Type B pancreatic cell (in vitro differentiated cells): ENCODE results near the gene EIF4E3. TPM values are rescaled to one million over a fixed set of nuclear protein-coding genes. Genes with fewer than 3 reads are reported as not detected.

Source experiments
- DNase-seq: peaks from one replicate; pipeline ENCODE4 v3.0.0; 2021; ENCODE audit warnings: mixed read lengths; ENCODE audit not compliant: unreplicated experiment; ENCODE audit errors: extremely low spot score
- H3K27ac Mint-ChIP-seq: 2 replicates; pipeline ENCODE4 v1.8.0; 2021; ENCODE audit warnings: mild to moderate bottlenecking, mixed read lengths
- H3K27me3 Mint-ChIP-seq: 2 replicates; pipeline ENCODE4 v1.8.0; 2021; ENCODE audit warnings: mixed read lengths
- H3K36me3 Mint-ChIP-seq: 2 replicates; pipeline ENCODE4 v1.8.0; 2021; ENCODE audit warnings: mixed read lengths
- H3K4me1 Mint-ChIP-seq: one replicate; pipeline ENCODE4 v1.8.0; 2021; ENCODE audit warnings: mixed read lengths; ENCODE audit not compliant: unreplicated experiment
- H3K4me3 Mint-ChIP-seq: 2 replicates; pipeline ENCODE4 v1.8.0; 2021; ENCODE audit warnings: mild to moderate bottlenecking, mixed read lengths
- H3K9me3 Mint-ChIP-seq: 2 replicates; pipeline ENCODE4 v1.8.0; 2021; ENCODE audit warnings: mixed read lengths
- total RNA-seq: library from RNA; stranded (reverse); gene quantifications from 2 replicates; pipeline ENCODE4 v1.2.1, GENCODE V29; 2021; ENCODE audit warnings: low replicate concordance
- TF ChIP-seq, protein P1 (sequence below): fragments of 200-600 bp; sonication (generic); conservative IDR thresholded peaks from 2 replicates; pipeline ENCODE4 v1.5.0; 2021; ENCODE audit warnings: antibody characterized with exemption, mild to moderate bottlenecking

Gene EIF4E3
- total RNA-seq, 1 donor from 2014 or later, result 16.2 TPM

- H3K27me3 Mint-ChIP-seq, result no peaks in the 10 kb centered on the region
- TF ChIP-seq, protein P1, sequence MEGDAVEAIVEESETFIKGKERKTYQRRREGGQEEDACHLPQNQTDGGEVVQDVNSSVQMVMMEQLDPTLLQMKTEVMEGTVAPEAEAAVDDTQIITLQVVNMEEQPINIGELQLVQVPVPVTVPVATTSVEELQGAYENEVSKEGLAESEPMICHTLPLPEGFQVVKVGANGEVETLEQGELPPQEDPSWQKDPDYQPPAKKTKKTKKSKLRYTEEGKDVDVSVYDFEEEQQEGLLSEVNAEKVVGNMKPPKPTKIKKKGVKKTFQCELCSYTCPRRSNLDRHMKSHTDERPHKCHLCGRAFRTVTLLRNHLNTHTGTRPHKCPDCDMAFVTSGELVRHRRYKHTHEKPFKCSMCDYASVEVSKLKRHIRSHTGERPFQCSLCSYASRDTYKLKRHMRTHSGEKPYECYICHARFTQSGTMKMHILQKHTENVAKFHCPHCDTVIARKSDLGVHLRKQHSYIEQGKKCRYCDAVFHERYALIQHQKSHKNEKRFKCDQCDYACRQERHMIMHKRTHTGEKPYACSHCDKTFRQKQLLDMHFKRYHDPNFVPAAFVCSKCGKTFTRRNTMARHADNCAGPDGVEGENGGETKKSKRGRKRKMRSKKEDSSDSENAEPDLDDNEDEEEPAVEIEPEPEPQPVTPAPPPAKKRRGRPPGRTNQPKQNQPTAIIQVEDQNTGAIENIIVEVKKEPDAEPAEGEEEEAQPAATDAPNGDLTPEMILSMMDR, result no peak
- no peak overlapping the region for H3K4me3 Mint-ChIP-seq
- no peak for DNase-seq
- H3K27ac Mint-ChIP-seq, result no peak overlapping the region
- no peaks in the 10 kb centered on the region for H3K4me1 Mint-ChIP-seq
- no peaks in the 10 kb centered on the region for H3K9me3 Mint-ChIP-seq
- no peaks in the 10 kb centered on the region for H3K36me3 Mint-ChIP-seq
Observed at GRCh38 chr3:71641674-71642073, 83.5 kb downstream of the EIF4E3 start.

GRCh38 chr3:71640331-71640983, 84.7 kb downstream of the EIF4E3 start:
- no peak for DNase-seq
- H3K27ac Mint-ChIP-seq, result no peak overlapping the region
- no peaks in the 10 kb centered on the region for H3K27me3 Mint-ChIP-seq
- H3K4me1 Mint-ChIP-seq, result no peaks in the 10 kb centered on the region
- H3K4me3 Mint-ChIP-seq, result no peak overlapping the region
- TF ChIP-seq, protein P1, result no peak
- H3K9me3 Mint-ChIP-seq, result no peaks in the 10 kb centered on the region
- H3K36me3 Mint-ChIP-seq, result no peaks in the 10 kb centered on the region

DNA sequence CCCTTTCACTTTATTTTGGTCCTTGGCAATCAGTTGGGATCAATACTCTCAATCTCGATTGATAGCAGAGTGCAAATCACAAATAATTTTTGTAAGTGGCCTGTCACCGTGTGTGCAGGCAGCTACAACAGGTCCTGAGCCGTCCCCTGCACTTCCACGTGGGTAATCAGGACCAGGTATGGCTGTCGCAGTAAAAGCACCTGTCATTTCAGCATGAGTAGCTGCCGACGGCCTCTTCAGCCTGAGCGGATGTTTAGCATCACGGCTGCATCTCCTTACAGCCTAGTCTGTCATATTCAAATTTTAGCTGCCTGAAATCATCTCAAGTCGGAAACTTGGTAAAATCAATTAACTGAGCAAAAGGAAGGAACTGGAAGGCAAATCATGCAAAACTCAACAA, 88.7 kb downstream of the EIF4E3 start:
- Mint-ChIP-seq H3K27me3 (no peaks in the 10 kb centered on the region), H3K4me3 (no peak overlapping the region), H3K36me3 (no peaks in the 10 kb centered on the region), H3K9me3 (no peaks in the 10 kb centered on the region), H3K27ac (no peak overlapping the region), H3K4me1 (no peaks in the 10 kb centered on the region)
- no peak for DNase-seq
- TF ChIP-seq, protein P1, result no peak

DNA sequence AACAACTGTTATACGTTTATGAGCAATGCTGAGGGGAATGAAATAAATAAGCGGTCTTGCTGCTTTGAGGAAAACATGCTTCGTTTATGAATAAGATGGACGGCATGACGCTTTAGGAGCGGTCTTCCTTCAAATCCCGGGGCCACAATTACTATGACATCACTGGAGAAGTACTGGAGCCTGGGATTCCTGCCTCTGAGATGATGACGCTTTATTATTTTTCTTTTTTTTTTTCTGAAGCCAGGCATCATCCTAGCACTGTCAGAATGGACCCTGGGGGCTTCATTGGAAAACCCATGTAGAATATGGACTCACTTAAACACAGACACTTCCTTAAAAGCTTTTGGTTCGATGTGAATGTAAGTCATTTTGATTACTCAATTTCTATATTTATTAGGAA, 89.2 kb downstream of the EIF4E3 start:
- Mint-ChIP-seq H3K4me1 (no peaks in the 10 kb centered on the region), H3K4me3 (no peak overlapping the region), H3K9me3 (no peaks in the 10 kb centered on the region), H3K36me3 (no peaks in the 10 kb centered on the region), H3K27me3 (no peaks in the 10 kb centered on the region), H3K27ac (no peak overlapping the region)
- no peak for DNase-seq
- TF ChIP-seq, protein P1, result no peak

- Mint-ChIP-seq H3K9me3 (no peaks in the 10 kb centered on the region), H3K4me3 (no peak overlapping the region), H3K36me3 (no peaks in the 10 kb centered on the region), H3K4me1 (no peaks in the 10 kb centered on the region), H3K27ac (no peak overlapping the region), H3K27me3 (no peaks in the 10 kb centered on the region)
- TF ChIP-seq, protein P1, result no peak
- DNase-seq, result no peak
Observed at GRCh38 chr3:71634671-71635070, 90.5 kb downstream of the EIF4E3 start.
